HG03175 (cell line): ENCODE data around the gene VEGFB.

Source experiments
- ATAC-seq: cut with Tn5 transposase; IDR thresholded peaks from one replicate; pipeline ENCODE4 v1.9.1; 2021; ENCODE audit warnings: mild to moderate bottlenecking, moderate library complexity; ENCODE audit not compliant: unreplicated experiment

VEGFB gene

DNA sequence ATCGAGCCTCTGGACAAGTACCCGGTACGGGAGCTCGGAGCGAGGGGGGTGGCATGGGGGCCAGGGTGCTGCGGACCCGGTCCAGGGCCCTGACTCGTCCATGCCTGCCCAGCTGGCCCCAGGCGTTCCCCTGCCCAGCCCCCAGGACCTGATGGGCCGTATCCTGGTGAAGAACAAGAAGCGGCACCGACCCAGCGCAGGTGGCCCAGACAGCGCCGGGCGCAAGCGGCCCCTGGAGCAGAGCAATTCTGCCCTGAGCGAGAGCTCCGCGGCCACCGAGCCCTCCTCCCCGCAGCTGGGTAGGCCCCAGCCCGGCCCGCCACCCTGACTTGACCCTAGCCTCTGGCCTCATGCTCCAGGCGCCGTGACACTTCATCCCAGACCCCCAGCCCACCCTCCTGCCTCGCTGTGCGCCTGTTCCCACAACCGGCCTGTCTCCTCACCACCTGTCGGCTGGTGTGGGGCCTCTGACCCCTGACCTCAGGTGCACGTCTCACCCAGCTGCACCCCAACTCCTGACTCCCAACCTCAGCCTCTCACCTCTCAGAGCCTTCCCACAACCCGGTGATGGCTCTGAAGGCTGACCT lies 24.7 kb downstream of the VEGFB start:
- ATAC-seq: no peak

DNA sequence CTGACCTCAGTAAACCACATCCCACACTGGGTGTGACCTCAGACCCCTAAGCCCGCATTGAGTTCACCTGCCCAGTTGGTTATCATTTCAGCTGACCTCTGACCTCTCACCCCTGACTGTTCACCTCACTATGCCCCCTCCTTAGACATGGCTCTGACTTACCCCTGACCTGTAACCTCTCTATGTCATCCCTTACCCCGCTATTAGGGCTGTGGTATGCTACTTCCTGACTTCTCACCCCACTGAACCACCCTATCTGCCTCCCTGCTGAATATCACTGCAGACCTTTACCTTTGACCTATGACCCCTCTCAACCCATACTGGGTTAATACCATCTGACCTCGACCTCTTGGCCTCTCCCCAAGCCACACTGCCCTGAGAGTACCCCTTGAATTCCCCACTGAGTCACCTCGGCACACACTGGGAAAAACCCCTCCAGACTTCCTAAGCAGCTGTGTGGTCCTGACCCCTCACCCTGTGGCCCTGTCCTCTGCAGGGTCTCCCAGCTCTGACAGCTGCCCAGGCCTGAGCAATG lies 25.2 kb downstream of the VEGFB start:
- no peak for ATAC-seq

DNA sequence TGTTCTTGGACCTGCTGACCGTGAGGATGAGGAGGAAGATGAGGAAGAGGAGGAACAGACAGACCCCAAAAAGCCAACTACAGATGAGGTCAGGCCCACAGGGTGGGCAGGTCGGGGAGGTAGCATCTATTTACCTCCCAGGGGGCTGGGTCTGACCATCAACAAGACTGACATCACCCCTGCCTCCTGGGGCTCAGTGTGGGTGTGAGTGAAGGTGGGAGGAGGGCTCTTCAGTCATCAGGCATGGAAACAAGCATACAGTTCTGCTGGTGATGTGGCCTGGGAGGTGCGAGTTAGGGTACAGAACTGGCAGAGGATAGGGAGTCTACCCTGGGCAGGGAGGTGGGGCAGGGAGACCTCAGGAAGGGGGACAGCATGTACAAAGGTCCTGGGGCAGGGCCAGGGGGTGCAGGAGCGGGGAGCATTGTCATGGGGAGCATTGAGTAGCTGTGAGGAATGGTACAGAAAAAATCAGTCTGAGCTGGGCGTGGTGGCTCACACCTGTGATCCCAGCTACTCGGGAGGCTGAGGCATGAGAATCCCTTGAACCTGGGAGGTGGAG lies 25.8 kb downstream of the VEGFB start:
- ATAC-seq: no peak

DNA sequence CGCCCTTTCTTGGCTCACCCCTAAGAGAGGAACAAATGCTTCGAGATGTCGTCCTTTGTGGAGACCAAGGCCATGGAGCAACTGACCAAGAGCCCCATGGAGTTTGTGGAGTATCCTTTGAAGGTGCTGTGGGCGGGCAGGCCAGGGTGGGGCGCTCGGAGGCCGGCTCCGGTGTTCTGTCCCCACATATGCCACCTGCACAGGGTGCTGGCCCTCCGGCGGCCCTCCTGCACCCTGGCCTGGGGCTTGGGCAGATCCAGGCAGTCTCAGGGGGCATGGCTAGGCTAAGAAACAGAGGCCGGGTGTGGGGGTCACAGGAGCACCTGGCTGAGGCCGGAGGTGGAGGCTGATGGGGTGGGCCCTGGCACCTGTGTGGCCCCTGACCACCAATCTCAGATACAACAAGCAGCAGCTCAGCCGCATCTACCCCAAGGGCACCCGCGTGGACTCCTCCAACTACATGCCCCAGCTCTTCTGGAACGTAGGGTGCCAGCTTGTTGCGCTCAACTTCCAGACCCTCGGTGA lies 27.2 kb downstream of the VEGFB start:
- ATAC-seq: no peak

DNA sequence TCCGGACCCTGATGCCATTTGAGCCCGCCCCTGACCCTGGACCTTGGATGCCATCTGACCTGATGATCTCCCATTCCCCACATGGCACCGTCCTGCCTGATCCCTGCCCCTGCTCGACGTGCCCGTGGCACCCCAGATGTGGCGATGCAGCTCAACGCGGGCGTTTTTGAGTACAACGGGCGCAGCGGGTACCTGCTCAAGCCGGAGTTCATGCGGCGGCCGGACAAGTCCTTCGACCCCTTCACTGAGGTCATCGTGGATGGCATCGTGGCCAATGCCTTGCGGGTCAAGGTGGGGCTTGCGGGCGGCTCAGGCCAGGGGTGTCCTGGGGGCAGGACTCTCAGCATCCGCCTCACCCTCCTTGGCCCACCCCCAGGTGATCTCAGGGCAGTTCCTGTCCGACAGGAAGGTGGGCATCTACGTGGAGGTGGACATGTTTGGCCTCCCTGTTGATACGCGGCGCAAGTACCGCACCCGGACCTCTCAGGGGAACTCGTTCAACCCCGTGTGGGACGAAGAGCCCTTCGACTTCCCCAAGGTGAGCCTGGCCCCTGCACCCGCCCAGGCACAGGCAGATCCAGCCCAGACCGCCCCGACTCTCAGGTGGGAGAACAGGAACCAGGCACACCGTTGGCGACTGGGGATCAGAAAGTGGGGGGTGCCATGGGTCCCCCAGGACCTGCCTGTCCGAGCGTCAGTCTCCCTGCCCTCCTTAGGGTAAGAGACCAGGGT lies 28.1 kb downstream of the VEGFB start:
- no peak for ATAC-seq

DNA sequence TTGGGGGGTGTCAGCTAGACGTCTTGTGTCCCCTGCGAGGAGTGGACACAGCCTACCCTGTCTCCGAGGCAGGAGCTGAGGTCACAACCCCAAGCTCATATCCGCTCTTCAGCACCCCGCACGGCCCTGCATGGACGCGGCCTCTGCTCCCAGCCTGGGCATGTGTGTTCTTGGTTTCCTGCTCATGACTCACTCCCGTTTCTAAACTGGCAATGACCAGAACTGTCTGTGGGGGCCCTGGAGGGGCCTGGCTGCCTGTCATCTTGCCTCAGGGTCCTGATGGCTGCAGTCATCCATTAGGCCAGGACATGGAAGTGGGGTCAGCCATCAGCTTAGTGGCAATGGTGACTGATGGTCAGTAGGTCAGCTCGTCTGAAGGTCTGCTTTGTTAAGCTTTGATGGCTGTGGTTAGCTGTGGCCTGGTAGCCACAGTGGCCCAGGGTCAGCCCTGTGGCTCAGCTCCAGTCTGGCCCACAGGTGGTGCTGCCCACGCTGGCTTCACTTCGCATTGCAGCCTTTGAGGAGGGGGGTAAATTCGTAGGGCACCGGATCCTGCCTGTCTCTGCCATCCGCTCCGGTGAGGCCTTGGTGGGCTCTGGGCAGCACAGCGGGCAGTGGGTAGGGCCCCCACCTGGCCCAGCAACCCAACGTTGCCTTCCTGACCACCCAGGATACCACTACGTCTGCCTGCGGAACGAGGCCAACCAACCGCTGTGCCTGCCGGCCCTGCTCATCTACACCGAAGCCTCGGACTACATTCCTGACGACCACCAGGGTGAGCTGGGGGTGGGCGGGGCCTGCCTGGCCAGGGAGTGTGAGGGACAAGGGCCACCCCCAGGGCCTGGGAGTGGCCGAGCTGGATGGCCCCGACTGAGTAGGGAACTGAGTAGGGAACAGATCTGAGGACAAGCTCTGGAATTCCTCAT lies 28.9 kb downstream of the VEGFB start:
- ATAC-seq: no peak

DNA sequence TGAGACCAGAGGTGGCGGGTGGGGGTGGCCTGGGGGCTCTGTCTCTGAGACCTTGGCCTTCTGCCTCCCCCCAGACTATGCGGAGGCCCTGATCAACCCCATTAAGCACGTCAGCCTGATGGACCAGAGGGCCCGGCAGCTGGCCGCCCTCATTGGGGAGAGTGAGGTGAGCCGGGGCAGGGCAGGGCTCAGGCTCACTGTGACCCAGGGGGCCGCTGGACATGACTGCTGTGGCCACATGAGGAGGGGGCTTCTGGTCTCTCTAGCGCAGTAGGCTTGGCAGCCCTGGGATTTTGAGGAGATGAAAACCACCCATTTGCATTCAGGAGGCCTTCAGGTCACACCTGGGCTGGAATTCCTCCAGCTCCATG lies 29.5 kb downstream of the VEGFB start:
- no peak for ATAC-seq

DNA sequence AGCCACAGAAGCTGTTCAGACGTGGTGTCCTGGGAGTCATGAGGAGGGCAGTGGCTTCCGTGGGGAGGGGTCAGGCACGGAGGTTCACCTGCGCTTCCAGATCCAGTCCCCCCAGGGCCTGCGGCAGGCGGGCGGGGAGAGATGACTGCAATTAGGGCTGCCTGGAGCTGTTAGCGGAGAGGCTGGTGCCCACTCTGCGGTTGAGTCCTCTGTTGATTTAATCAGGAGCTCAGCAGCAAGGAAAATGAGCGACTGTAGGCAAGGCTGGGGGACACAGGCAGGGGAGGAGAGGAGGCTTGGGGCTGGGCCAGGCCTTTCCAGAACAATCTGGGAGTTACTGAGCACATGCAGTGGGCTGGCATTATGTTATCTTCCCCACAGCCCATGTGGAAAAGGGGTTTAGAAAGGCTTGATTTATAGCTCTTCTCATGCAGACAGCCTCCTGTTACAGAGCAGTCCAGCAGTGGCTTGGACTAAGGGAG lies 30.0 kb downstream of the VEGFB start:
- no peak for ATAC-seq

DNA sequence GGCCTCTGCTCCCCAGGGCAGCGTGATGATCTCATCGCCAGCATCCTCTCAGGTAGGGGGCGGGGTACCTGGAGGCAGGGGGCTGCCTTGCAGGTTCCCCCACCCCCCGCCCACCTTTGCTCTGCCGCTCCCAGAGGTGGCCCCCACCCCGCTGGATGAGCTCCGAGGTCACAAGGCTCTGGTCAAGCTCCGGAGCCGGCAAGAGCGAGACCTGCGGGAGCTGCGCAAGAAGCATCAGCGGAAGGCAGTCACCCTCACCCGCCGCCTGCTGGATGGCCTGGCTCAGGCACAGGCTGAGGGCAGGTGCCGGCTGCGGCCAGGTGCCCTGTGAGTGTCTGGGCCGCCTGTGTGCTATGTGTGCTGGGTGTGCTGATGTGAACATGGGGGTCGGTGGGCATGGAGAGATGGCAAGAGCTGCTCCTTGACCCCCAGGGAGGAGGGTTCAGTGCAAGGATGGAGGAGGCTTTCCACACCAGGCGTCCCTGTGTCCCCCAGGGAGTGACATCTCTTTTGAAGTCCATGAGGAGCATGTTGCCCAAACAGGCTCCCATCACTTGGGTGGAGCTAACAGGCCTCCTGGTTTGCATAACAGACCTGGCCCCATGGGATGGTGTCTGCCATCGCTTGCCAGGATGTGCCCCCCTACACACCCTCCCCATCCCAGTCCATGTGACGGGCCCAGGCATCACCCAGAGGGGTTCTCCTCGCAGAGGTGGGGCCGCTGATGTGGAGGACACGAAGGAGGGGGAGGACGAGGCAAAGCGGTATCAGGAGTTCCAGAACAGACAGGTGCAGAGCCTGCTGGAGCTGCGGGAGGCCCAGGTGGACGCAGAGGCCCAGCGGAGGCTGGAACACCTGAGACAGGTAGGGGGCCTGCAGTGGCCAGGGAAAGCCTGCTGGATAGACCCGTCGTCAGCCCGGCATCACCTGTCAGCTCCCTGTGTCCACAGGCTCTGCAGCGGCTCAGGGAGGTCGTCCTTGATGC lies 31.1 kb downstream of the VEGFB start:
- ATAC-seq: no peak

DNA sequence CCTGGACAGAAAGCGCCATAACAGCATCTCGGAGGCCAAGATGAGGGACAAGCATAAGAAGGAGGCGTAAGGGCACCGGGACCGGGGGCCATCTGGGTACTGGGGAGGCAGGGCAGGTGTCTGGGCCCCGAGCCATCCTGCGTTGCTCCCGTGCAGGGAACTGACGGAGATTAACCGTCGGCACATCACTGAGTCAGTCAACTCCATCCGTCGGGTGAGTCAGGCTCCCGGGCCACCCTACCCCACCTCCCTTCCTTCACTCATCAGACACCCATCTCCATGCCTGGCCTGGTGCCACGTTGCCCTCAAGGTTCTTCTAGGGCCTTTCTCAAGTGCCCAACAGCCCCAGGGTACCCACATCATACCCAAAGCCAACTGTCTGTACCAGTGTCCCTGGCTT lies 32.0 kb downstream of the VEGFB start:
- no peak for ATAC-seq

DNA sequence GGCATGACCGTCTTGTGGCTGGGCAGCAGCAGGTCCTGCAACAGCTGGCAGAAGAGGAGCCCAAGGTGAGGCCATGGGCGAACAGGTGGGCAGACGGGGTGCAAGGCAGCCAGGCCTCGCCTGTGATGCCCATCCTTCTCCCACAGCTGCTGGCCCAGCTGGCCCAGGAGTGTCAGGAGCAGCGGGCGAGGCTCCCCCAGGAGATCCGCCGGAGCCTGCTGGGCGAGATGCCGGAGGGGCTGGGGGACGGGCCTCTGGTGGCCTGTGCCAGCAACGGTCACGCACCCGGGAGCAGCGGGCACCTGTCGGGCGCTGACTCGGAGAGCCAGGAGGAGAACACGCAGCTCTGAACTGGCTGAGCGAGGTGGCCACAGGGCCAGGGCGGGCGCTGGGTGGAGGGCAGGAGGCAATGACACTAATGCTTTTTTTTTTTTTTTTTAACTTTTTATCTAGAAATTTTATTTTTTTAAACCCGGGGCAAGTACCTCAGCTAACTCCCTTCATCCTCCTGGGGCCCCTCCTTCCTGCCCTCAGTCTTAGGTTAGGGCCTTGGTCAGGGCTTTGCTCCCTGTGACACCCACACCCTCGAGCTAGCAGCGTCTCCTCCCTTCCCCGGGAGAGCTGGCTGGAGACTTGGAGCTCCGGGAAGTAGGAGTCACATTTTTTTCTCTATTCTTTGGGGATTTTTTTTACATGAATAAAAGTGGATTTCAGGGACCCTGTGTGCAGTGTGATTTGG lies 33.0 kb downstream of the VEGFB start:
- ATAC-seq: no peak

DNA sequence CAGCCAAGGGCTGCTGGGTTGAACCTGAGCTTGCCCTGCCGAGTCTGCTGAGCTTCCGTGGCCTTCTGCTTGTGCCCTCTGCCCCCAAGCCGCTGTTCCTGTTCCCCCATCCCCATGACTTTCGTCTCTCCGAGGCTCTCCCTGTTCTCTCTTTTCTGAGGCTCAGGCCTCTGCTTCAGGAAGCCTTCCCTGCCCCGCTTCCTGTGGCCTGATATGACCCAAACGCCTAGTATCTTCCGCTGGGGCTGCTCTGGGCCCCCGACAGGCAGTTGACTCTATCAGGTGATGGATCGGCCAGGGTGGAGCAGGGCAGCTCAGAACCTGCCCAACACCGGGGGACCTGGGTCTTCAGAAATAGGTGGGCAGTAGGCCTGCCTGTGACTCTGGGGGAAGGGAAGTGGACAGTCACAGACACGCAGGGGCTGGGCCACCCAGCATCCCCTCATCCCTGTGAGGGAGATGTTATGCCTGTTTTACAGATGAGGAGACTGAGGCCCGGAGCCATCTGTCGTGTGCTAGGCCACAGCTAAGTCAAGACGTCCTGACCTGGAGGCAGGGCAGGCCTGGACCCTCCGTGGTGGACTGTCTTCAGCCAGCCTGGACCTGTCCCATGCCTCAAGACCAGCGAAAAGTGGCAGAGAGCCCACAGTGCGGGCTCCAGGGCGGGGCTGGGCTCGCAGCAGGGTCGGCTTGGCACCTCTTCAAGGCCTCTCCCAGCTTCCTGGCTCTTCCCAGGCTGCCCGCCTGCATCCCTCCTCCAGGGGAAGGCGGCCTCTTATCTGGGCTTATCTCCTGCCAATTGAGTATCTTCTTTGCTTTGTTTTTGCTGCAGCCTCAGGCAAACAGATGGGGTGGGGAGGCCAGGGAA lies 33.9 kb downstream of the VEGFB start:
- ATAC-seq: no peak

DNA sequence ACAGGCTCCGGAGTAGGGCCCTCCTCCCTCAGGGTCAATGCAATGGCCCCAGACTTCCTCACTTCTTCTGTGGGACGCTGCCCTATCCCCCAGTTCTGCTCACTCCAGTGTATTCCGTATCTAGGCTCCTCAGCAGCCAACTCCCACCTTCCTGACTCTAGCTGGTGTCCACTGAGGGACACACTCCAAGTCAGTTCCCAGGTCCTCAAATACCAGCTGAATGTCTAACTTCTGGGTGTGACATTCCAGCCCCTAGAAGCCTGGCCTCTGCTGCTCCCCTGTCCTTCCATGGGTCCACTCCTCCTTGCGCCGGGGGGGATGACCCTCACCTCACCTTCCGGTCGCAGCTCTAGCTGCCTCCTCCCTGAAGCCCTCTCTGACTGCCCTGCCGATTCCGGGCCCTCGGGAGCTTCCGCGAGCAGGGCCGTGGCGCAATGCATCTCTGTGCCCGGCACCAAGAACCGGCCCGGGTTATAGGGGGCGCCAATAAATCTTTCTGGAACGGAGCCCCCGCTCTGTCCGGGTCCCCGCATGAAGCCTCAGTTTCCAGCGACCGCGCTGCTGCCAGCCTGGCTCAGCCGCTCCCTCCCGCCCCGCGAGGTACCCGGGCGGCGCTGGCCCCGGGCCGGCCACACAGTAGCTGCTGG lies 34.6 kb downstream of the VEGFB start:
- ATAC-seq: peak; percentile 4

DNA sequence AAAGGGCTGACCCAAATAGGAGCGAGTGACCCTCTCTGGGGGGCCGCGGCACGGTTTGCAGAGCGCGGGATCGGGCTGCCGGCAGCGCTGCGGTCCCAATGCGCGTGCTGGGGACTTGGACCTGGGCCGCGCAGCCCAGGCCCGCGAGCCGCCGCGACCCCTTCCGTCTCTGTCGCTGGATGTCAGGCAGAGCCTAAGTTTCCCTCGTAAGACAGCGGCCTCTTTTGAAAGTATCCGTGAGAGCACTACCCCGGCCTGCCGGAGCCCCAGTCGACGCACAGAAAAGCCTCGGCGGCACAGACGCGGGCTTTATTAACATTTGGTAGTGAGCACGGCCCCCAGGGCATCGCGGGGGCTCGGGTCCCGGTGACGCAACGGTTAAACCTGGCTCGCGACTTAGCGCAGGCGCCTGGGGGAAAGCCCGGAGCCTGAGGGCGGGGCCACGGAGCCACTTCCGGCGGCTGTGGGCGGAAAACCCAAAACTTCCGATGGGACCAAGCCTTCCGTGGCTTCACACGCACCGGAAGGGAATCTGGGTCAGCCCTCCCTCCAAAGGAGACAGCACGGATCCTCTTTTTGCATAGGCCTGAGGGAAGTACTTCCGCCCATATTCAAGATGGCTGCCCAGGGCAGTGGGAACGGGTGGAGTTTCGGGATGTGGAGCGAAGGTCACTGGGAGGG lies 35.3 kb downstream of the VEGFB start:
- ATAC-seq: peak; percentile 63

DNA sequence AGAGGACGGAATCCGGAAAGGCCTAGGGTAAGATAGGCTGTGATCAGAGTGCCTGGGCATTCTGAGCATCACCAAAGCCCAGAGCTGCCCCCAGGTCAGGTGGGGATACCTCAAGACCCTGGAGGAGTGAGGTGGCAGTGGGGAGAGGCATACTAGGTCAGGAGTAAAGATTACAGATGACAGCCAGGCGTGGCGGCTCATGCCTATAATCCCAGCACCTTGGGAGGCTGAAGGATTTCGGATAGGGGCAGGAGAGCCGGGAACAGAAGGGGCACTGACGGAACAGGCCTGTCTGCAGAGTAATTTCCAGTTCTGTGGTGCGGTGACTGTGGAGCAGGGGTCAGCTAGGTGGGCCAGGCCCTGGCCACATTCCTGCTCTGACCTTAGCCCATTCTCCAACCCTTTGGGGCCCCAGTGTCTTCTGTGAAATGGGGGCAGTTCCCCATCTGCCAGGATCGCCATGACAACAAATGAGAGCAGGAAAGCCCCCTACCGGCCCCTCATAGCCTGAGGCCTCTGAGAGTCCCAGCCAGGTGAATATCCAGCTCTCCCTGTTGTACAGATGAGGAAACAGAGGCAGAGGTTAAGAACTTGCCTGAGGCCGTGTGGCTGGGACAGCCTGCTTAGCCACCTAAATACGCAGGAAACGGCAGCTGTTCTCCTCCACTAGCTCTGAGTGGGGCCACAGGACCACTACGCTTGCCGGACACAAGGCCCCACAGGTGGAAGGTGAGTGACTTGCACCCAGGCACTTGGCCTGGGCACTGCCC lies 40.8 kb downstream of the VEGFB start:
- no peak for ATAC-seq

DNA sequence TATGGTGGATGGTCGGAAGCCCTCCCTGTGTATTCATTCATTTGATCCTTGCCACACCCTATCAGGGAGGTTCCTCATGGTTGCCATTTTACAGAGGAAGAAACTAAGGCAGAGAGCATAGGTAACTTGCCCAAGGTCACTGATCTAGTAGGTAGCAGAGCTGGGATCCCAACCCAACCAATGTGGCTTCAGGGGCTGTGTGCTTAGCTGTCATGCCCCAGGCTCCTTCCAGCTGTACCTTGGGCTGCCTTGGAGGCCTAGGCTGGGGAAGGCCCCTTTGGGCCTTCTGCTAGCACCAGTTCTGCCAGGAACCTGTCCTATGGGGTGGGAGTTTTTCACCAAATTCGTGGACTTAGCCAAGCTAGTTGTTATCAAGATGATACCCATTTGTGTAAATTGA lies 41.5 kb downstream of the VEGFB start:
- ATAC-seq: no peak
